SK-N-MC (cell line): ENCODE results near the gene GPX1.

ENCODE experiments used
- EZH2 ChIP-seq: fragments of 200-600 bp; sonication (generic); IDR thresholded peaks from one replicate; pipeline ENCODE4 v1.6.1; 2017; ENCODE audit warnings: antibody characterized with exemption
- POLR2AphosphoS5 ChIP-seq: IDR thresholded peaks from 2 replicates; pipeline ENCODE4 v1.6.1; 2012; ENCODE audit warnings: mild to moderate bottlenecking, low read depth, low read length, borderline replicate concordance

DNA sequence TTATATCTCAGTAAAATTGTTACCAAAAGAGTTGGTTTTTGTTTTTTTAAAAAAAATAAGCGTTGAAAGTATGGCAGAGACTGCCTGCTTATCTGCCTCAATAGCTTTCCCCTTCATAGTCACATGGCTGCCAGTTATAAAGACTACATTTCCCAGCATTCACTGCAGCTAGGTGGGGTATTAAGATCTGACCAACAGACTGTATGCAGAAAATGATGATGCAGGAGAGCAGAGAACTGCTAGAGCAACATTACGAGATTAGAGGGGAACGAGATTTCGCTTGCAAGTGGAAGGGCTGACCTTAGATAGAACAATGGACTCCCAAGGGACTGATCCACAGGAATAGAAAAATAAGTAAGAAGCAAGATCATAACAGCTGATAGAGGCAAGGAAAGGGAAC lies 39.3 kb upstream of the GPX1 start:
- TF ChIP-seq POLR2AphosphoS5 (no peak), EZH2 (no peak)
